Vagina (tissue), 2 donors: ENCODE measurements around the gene JAKMIP3.

Source experiments
- POLR2A ChIP-seq, 2 donors: fragments of 450-650 bp; IDR thresholded peaks; one replicate each; pipeline ENCODE4 v1.6.1; 2017; ENCODE audit warnings: antibody characterized with exemption in 2 of 2, mild to moderate bottlenecking in 2 of 2, moderate library complexity in 2 of 2
- TF ChIP-seq, protein P1 (sequence below), 3 experiments: fragments of 450-650 bp in 2 of 3; fragments of 200-600 bp in 1 of 3; sonication (generic) in 1 of 3; IDR thresholded peaks; one replicate each; pipeline ENCODE4 v1.5.1; 2017 to 2019; ENCODE audit warnings: antibody characterized with exemption in 3 of 3, mild to moderate bottlenecking in 2 of 3, moderate library complexity in 2 of 3

DNA sequence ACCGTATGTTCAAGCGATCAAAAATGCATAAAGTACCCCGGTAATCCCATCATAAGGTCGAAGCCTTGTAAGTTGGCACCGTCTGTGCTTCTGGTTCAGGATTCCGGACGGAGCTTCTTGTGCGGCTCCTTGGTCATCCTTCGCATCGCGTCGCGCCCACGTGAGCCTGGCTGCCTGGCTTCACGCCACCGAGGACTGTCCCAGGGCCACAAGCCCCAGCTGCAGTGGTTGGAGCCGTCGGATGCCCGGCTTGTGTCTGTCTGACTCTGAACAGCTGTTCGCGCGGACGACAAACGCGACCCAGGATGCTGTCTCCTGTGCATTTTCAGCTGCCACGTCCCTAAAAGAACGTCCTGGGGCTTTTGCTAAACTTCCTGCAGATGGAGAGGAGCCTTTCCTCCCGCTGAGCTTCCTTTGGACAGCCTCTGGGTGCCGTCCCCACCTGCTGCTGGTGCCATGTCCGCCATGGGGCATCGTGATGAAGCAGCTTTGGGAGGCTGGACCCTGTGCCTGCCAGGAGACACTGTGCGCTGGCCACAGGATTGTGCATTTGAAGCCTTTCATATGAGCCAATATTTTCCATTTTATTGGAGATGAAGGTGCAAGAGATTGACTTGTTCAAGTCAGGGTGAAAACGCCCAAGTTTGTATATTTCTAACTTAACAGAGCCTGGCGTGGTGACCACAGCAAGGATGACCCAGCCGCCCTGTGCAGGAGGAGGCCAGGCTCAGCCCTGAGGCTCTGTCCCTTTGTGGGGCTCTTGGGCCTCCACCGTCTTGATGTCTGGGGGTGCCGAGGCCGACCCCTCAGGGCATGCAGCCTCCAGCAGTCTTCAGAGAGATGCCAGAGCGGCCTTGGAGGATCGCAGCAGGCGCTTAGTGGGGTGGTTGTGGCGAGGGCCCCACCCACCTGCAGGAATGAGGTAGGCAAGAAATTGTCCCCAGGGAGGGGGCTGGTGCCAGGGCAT, 6.7 kb upstream of the JAKMIP3 start:
- TF ChIP-seq, protein P1, sequence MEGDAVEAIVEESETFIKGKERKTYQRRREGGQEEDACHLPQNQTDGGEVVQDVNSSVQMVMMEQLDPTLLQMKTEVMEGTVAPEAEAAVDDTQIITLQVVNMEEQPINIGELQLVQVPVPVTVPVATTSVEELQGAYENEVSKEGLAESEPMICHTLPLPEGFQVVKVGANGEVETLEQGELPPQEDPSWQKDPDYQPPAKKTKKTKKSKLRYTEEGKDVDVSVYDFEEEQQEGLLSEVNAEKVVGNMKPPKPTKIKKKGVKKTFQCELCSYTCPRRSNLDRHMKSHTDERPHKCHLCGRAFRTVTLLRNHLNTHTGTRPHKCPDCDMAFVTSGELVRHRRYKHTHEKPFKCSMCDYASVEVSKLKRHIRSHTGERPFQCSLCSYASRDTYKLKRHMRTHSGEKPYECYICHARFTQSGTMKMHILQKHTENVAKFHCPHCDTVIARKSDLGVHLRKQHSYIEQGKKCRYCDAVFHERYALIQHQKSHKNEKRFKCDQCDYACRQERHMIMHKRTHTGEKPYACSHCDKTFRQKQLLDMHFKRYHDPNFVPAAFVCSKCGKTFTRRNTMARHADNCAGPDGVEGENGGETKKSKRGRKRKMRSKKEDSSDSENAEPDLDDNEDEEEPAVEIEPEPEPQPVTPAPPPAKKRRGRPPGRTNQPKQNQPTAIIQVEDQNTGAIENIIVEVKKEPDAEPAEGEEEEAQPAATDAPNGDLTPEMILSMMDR (IDR thresholded peaks at IDR 0.05), result no peak
- TF ChIP-seq POLR2A (IDR thresholded peaks at IDR 0.05), result no peak
